BLaER1 (cell line): ENCODE data around the gene BSND.
"Not testable (repeated sequence)": the region's sequence is repeated elsewhere in the genome, so short reads cannot be mapped to it uniquely, and the experiment has no call there.

Experiments
- H3K27ac ChIP-seq: shearing (Covaris generic); formaldehyde crosslinking; 2 replicates; pipeline ENCODE4 v1.8.1; 2022
- H3K27me3 ChIP-seq: shearing (Covaris generic); formaldehyde crosslinking; 2 replicates; pipeline ENCODE4 v1.8.1; 2022
- H3K36me3 ChIP-seq: shearing (Covaris generic); formaldehyde crosslinking; 2 replicates; pipeline ENCODE4 v1.8.1; 2022
- H3K4me1 ChIP-seq: shearing (Covaris generic); formaldehyde crosslinking; 2 replicates; pipeline ENCODE4 v1.8.1; 2022
- H3K4me2 ChIP-seq: shearing (Covaris generic); formaldehyde crosslinking; 2 replicates; pipeline ENCODE4 v1.8.1; 2022
- H3K4me3 ChIP-seq: shearing (Covaris generic); formaldehyde crosslinking; 2 replicates; pipeline ENCODE4 v1.8.1; 2022
- H3K9ac ChIP-seq: shearing (Covaris generic); formaldehyde crosslinking; 2 replicates; pipeline ENCODE4 v1.8.1; 2022
- H3K9me3 ChIP-seq: shearing (Covaris generic); formaldehyde crosslinking; 2 replicates; pipeline ENCODE4 v1.8.1; 2022
- H4K20me1 ChIP-seq: shearing (Covaris generic); formaldehyde crosslinking; 2 replicates; pipeline ENCODE4 v1.8.1; 2022
- Cebpa-rat ChIP-seq: shearing (Covaris generic); IDR thresholded peaks from 2 replicates; pipeline ENCODE4 v1.8.1; 2022

The BSND gene

DNA sequence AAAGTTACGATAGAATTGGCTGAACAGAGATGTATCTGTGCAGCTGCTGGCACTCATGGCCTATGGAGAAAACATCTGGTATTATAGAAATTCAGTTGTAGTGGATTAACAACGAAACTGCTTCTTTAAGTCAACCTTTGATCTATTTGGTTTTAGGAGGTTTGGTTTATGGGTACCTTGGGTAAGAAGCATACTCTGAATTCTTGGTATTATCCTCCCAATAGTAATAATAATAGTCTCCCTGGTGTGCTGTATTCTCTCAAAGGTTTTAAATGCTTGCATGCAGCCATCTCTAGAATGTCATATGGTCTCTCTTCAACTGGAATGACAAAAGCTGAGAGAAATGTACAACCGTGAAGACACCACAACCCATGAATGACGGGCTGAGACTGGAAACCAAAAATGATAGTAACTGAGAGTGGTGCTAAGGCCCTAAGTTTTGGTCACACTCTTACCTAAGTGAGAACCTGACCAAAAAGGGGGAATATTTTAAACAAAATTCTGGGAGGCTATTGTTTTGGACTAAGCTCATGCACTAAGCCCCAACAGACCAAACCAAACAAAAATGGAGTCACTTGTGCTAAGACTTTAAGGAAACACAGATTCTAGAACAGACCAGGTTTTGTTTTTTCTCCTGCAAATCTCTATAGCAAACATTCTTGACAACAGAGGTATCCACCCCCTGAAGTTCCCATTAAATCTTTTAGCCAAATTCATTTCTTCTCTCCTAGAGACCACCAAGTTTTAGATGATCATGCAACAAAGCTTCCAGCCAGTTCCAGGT lies 35.9 kb upstream of the BSND start:
- Histone ChIP-seq H4K20me1 (no peaks in the 10 kb centered on the region), H3K4me3 (no peak overlapping the region), H3K27me3 (no peaks in the 10 kb centered on the region), H3K9me3 (peaks cover 19% of the 10 kb centered on the region), H3K36me3 (no peaks in the 10 kb centered on the region), H3K27ac (no peak overlapping the region), H3K4me2 (no peak overlapping the region), H3K9ac (no peak overlapping the region), H3K4me1 (peaks cover 17% of the 10 kb centered on the region)
- no peak for TF ChIP-seq Cebpa-rat

DNA sequence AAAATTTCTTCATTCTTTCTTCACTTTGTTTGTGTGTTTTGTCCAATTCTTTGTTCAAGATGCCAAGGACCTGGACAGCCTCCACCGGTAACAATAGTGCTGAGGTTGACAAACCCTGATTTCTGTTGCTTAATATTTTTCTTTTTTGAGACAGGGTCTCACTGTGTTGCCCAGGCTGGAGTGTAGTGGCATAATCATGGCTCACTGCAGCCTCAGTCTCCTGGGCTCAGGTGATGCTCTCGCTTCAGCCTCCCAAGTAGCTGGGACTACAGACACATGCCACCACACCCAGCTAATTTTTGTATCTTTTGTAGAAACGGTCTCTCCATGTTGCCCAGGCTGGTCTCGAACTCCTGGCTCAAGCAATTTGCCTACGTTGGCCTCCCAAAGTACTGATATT lies 34.9 kb upstream of the BSND start:
- H4K20me1 ChIP-seq, H3K27ac ChIP-seq: not testable (repeated sequence)

GRCh38 chr1:54965624-54966340 lies 33.0 kb upstream of the BSND start:
- H3K36me3 ChIP-seq = no peaks in the 10 kb centered on the region
- H4K20me1 ChIP-seq = no peaks in the 10 kb centered on the region
- peak overlapping the region; percentile 42; the same call in 1 of the 2 replicates for H3K27ac ChIP-seq
- peaks cover 17% of the 10 kb centered on the region for H3K4me1 ChIP-seq
- no peak overlapping the region for H3K9ac ChIP-seq
- TF ChIP-seq Cebpa-rat = no peak; the same call in 1 of the 2 replicates
- no peaks in the 10 kb centered on the region for H3K27me3 ChIP-seq
- peak overlapping the region; percentile 70 for H3K4me2 ChIP-seq
- H3K4me3 ChIP-seq = no peak overlapping the region
- no peaks in the 10 kb centered on the region for H3K9me3 ChIP-seq

More for the DNA sequence above, 34.9 kb upstream of the BSND start:
- H3K36me3 ChIP-seq, H3K4me3 ChIP-seq, H3K27me3 ChIP-seq, H3K4me2 ChIP-seq, H3K9ac ChIP-seq: not testable (repeated sequence)
- Histone ChIP-seq H3K4me1 (peaks cover 17% of the 10 kb centered on the region), H3K9me3 (peaks cover 12% of the 10 kb centered on the region)

DNA sequence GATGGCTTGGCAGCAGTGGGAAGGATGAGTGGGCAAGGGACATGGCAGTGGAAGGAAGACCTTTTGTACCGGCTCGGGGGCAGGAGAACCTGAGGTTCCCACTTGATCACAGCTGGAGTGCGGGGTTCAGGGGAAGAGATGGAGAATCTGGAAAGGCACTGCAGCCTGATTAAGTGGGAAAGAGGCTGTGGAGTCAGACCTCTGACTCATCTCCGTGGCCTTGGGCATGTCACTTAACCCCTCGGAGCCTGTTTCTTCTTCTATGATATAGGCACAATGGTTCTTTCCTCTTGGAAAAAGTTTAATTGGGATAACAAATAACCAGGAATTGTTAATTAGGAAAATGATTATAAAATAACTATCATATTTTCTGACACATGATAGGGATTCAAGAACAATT lies 31.4 kb upstream of the BSND start:
- Histone ChIP-seq H4K20me1 (no peaks in the 10 kb centered on the region), H3K27me3 (no peaks in the 10 kb centered on the region), H3K36me3 (no peaks in the 10 kb centered on the region), H3K4me3 (no peak overlapping the region), H3K4me2 (no peak overlapping the region), H3K9ac (no peak overlapping the region), H3K9me3 (no peaks in the 10 kb centered on the region), H3K4me1 (peaks cover 17% of the 10 kb centered on the region), H3K27ac (no peak overlapping the region)
- no peak for TF ChIP-seq Cebpa-rat

DNA sequence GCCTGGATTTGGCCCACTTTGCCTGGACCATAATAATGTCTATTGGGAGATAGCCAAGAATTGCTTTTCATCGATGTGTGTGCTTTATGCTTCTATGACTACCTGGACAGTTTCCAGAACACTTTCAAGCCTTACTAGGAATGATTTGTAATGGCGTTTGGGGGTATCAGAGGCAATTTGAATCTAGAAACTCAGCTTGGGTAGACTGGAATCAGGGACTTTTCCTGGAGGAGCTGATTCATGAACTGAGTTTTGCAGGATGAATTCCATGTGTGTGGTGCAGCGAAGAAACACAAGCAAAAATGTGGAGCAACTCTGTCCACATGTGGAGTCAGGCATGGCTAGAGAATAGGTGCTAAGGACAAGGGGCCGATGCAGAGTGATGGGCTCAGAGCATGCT lies 30.2 kb upstream of the BSND start:
- Histone ChIP-seq H3K4me3 (no peak overlapping the region), H3K9me3 (no peaks in the 10 kb centered on the region), H4K20me1 (no peaks in the 10 kb centered on the region), H3K4me1 (peaks cover 17% of the 10 kb centered on the region), H3K27me3 (no peaks in the 10 kb centered on the region), H3K9ac (no peak overlapping the region), H3K27ac (no peak overlapping the region), H3K36me3 (no peaks in the 10 kb centered on the region), H3K4me2 (no peak overlapping the region)
- no peak for TF ChIP-seq Cebpa-rat

GRCh38 chr1:54969879-54970278 lies 28.9 kb upstream of the BSND start:
- no peak overlapping the region for H3K4me3 ChIP-seq
- no peak overlapping the region for H3K4me2 ChIP-seq
- no peaks in the 10 kb centered on the region for H4K20me1 ChIP-seq
- no peaks in the 10 kb centered on the region for H3K36me3 ChIP-seq
- H3K9ac ChIP-seq = no peak overlapping the region
- H3K27me3 ChIP-seq = no peaks in the 10 kb centered on the region
- H3K27ac ChIP-seq = no peak overlapping the region
- H3K9me3 ChIP-seq = no peaks in the 10 kb centered on the region
- TF ChIP-seq Cebpa-rat = no peak
- H3K4me1 ChIP-seq = peaks cover 17% of the 10 kb centered on the region

GRCh38 chr1:54970901-54971300 lies 27.8 kb upstream of the BSND start:
- Histone ChIP-seq H3K9ac (no peak overlapping the region), H3K9me3 (no peaks in the 10 kb centered on the region), H4K20me1 (no peaks in the 10 kb centered on the region), H3K4me3 (no peak overlapping the region), H3K4me2 (no peak overlapping the region), H3K27me3 (no peaks in the 10 kb centered on the region), H3K4me1 (peaks cover 8% of the 10 kb centered on the region), H3K36me3 (no peaks in the 10 kb centered on the region), H3K27ac (no peak overlapping the region)
- no peak for TF ChIP-seq Cebpa-rat

GRCh38 chr1:54971317-54971791 lies 27.4 kb upstream of the BSND start:
- Histone ChIP-seq H4K20me1 (no peaks in the 10 kb centered on the region), H3K9ac (no peak overlapping the region), H3K9me3 (no peaks in the 10 kb centered on the region), H3K4me3 (no peak overlapping the region), H3K4me2 (no peak overlapping the region), H3K27me3 (no peaks in the 10 kb centered on the region), H3K27ac (no peak overlapping the region), H3K36me3 (no peaks in the 10 kb centered on the region), H3K4me1 (peaks cover 4% of the 10 kb centered on the region)
- no peak for TF ChIP-seq Cebpa-rat

DNA sequence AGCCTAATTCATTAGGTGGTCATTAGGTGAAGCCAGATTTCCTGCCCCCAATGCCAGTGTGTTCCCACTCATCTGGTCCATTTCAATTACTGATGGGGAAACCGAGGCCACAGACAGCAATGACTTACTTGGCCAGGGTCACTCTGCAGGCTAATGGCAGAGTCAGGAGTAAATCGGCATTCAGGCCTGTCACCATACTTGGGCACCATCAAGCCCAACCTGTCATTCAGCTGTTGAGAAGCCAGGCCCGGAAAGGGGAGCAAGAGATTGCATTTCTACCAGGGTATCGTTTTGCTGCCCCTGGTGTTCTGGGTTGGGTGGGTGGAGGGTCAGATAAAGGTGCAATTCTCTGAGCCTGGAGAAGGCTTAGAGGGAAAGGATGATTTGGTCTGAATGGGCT lies 26.3 kb upstream of the BSND start:
- Histone ChIP-seq H3K27me3 (no peaks in the 10 kb centered on the region), H3K9ac (no peak overlapping the region), H3K4me3 (no peak overlapping the region), H4K20me1 (no peaks in the 10 kb centered on the region), H3K36me3 (no peaks in the 10 kb centered on the region), H3K27ac (no peak overlapping the region), H3K9me3 (no peaks in the 10 kb centered on the region), H3K4me2 (no peak overlapping the region), H3K4me1 (no peaks in the 10 kb centered on the region)
- no peak for TF ChIP-seq Cebpa-rat

DNA sequence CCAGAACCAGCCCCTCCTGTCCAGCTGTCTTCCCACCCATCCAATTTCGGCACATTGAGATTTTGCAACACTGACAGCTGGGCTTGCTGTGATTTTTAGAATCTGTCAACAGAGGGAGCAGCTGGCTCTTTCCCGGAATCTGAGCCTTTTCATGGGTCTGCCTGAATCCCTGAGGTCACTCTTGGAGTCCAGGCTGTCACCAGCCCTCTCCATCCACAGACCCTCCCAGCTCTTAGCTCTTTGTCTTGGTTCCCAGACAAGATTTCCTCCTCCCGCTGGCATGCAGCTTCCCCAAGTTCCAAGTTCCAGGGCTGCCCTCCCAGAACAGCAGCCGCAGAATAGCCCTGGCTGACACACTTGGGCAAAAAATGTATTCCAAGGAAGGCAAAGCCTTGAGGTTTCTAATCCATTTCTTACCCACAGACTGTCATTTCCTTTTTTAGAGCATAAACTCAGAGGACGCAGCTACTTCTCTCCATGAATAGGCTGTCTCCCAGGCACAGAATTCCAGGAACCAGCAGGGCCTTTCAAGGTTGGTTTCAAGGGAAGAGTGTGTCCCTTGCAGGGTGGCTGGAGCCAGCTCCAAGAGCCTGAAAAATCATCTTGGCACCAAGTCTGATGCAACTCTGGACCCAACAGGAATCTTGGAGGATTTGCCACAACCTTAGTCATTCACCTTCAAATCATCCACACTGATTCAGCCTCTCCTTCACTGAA lies 25.4 kb upstream of the BSND start:
- H3K4me1 ChIP-seq = no peaks in the 10 kb centered on the region
- no peaks in the 10 kb centered on the region for H3K36me3 ChIP-seq
- no peaks in the 10 kb centered on the region for H3K27me3 ChIP-seq
- H3K4me2 ChIP-seq = no peak overlapping the region
- H3K27ac ChIP-seq = no peak overlapping the region
- H3K9ac ChIP-seq = no peak overlapping the region
- no peak for TF ChIP-seq Cebpa-rat
- no peaks in the 10 kb centered on the region for H3K9me3 ChIP-seq
- no peak overlapping the region for H3K4me3 ChIP-seq
- H4K20me1 ChIP-seq = no peaks in the 10 kb centered on the region
